ENCODE measurements around the gene PARP1. TPM values are rescaled to one million over a fixed set of nuclear protein-coding genes. Genes with fewer than 3 reads are reported as not detected.

The PARP1 gene
- total and polyA plus RNA-seq, 9 donors, result 24.7 to 74.6 (median 63.1) TPM

GRCh38 chr1:226425004-226425378 is 17.1 kb upstream of the PARP1 start:
- Histone ChIP-seq H3K9me3 (no peaks in the 10 kb centered on the region), H3K27ac (no peak overlapping the region), H3K4me1 (ENCODE audit: insufficient read depth) (peaks cover 1% of the 10 kb centered on the region), H3K36me3 (no peaks in the 10 kb centered on the region), H3K27me3 (no peaks in the 10 kb centered on the region), H3K4me3 (no peak overlapping the region)
- TF ChIP-seq POLR2A (IDR thresholded peaks at IDR 0.05), result no peak
- TF ChIP-seq CTCF (IDR thresholded peaks at IDR 0.05), result no peak
- no peak for TF ChIP-seq EP300 (IDR thresholded peaks at IDR 0.05)
- intact Hi-C loops (cut with DNase I), result loop anchor here in 2 of 4 donors (10.0 kb wide), 1 partner anchor 190 kb away; no protein-coding TSS in a partner anchor
- WGBS, 3 donors, result 13 to 19% (median 15%) methylated on average over 2 of the region's 2 CpGs
- no peak for DNase-seq

- intact Hi-C loops (cut with DNase I), result loop anchor here in 2 of 4 donors (10.0 kb wide), 1 partner anchor 190 kb away; no protein-coding TSS in a partner anchor
- TF ChIP-seq EP300 (IDR thresholded peaks at IDR 0.05) (no peak), CTCF (IDR thresholded peaks at IDR 0.05) (peak; percentile 25 to 66 (median 42))
- no peak overlapping the region for H3K4me3 ChIP-seq
- no peaks in the 10 kb centered on the region for H3K27me3 ChIP-seq
- H3K4me1 ChIP-seq (ENCODE audit: insufficient read depth), result no peaks in the 10 kb centered on the region
- no peaks in the 10 kb centered on the region for H3K9me3 ChIP-seq
- H3K27ac ChIP-seq, result no peak overlapping the region
- no peak for DNase-seq
- H3K36me3 ChIP-seq, result no peaks in the 10 kb centered on the region
- 41 to 44% (median 42%) methylated on average over 8 of the region's 8 CpGs for WGBS, 3 donors
Measured at GRCh38 chr1:226424221-226425003, 16.5 kb upstream of the PARP1 start.

GRCh38 chr1:226422478-226422877 is 14.6 kb upstream of the PARP1 start:
- Histone ChIP-seq H3K9me3 (no peaks in the 10 kb centered on the region), H3K27me3 (no peaks in the 10 kb centered on the region), H3K4me3 (no peak overlapping the region), H3K27ac (no peak overlapping the region), H3K36me3 (no peaks in the 10 kb centered on the region), H3K4me1 (ENCODE audit: insufficient read depth) (no peaks in the 10 kb centered on the region)
- intact Hi-C loops (cut with DNase I), result loop anchor here in 2 of 4 donors (10.0 kb wide), 1 partner anchor 192 kb away; no protein-coding TSS in a partner anchor
- 94 to 96% (median 96%) methylated on average over 6 of the region's 6 CpGs for WGBS, 3 donors
- no peak for DNase-seq
- TF ChIP-seq EP300 (IDR thresholded peaks at IDR 0.05) (no peak), POLR2A (IDR thresholded peaks at IDR 0.05) (no peak), CTCF (IDR thresholded peaks at IDR 0.05) (no peak)

GRCh38 chr1:226420897-226421296 is 13.0 kb upstream of the PARP1 start:
- no peaks in the 10 kb centered on the region for H3K27me3 ChIP-seq
- no peaks in the 10 kb centered on the region for H3K4me1 ChIP-seq (ENCODE audit: insufficient read depth)
- H3K4me3 ChIP-seq, result no peak overlapping the region
- intact Hi-C loops (cut with DNase I), result loop anchor here in 2 of 4 donors (10.0 kb wide), 1 partner anchor 194 kb away; no protein-coding TSS in a partner anchor
- no peak for DNase-seq
- no peak overlapping the region for H3K27ac ChIP-seq
- WGBS, 3 donors, result 90 to 94% (median 93%) methylated on average over 3 of the region's 3 CpGs
- H3K9me3 ChIP-seq, result no peaks in the 10 kb centered on the region
- TF ChIP-seq POLR2A (IDR thresholded peaks at IDR 0.05) (no peak), CTCF (IDR thresholded peaks at IDR 0.05) (no peak), EP300 (IDR thresholded peaks at IDR 0.05) (no peak)
- H3K36me3 ChIP-seq, result no peaks in the 10 kb centered on the region
